IPS-18c (cell line): ENCODE results near the gene C8G.

Experiments used
- H3K4me3 ChIP-seq: 2 replicates; pipeline ENCODE4 v1.7.0; 2013; ENCODE audit warnings: low read depth, mild to moderate bottlenecking, low read length, moderate library complexity; ENCODE audit not compliant: insufficient read depth
- H3K9me3 ChIP-seq: one replicate; pipeline ENCODE4 v1.6.1; 2013; ENCODE audit warnings: mild to moderate bottlenecking, low read length, moderate library complexity; ENCODE audit not compliant: control insufficient read depth, insufficient read depth

Gene C8G

DNA sequence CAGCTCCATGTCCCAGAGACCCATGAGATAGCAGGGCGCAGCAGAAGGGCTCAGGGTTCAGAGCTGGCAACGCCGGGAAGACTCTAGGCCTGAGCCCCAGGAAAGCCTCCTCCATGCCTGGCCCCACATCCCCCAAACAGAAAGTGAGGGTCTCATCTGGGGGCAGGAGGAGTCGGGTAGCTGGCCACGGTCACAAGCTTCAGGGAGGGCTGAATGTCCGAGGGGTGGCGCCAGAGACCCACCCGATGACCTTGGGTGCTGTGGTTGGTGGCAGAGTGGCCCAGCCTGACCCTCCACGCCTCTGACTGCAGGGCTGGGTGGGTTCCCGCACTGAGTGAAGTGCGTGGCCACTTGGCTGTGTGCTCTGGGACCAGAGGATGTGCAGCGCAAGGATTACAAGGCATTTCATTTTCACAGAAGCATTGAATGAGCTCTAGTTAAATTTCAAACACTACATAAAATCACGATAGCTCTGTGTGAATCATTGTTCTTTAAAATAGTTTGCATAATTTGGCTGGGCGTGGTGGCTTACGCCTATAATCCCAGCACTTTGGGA lies 3.0 kb downstream of the C8G start:
- Histone ChIP-seq H3K4me3 (no peak overlapping the region), H3K9me3 (peaks cover 2% of the 10 kb centered on the region)

DNA sequence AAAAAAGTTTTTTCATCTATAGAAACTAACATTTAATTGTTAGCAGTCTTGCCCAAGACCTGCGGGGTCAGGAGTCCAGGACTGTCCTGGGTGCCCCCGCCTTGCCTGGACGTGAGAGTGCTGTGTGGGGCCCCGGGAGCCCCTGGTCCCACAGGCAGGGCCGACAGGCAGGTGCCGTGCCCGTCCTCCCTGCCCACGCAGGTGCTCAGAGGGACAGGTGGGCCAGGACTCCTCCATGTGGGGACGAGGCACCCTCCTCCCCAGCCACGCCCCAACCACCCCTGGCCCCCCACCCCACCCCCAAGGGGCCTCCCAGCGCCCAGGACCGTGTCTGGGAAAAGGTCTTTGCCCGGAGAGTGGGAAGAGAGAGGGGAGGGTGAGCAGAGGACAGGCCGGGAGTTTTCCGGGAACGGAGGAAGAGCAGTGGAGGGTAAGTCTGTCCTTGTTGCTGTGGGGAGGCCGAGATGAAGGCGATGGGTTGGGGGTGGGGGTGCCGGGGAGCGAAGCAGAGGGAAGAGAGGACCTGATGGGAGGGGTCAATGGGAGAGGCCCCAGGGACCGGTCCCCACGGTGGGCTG lies 4.3 kb downstream of the C8G start:
- Histone ChIP-seq H3K4me3 (peak overlapping the region; percentile 71), H3K9me3 (peaks cover 2% of the 10 kb centered on the region)

DNA sequence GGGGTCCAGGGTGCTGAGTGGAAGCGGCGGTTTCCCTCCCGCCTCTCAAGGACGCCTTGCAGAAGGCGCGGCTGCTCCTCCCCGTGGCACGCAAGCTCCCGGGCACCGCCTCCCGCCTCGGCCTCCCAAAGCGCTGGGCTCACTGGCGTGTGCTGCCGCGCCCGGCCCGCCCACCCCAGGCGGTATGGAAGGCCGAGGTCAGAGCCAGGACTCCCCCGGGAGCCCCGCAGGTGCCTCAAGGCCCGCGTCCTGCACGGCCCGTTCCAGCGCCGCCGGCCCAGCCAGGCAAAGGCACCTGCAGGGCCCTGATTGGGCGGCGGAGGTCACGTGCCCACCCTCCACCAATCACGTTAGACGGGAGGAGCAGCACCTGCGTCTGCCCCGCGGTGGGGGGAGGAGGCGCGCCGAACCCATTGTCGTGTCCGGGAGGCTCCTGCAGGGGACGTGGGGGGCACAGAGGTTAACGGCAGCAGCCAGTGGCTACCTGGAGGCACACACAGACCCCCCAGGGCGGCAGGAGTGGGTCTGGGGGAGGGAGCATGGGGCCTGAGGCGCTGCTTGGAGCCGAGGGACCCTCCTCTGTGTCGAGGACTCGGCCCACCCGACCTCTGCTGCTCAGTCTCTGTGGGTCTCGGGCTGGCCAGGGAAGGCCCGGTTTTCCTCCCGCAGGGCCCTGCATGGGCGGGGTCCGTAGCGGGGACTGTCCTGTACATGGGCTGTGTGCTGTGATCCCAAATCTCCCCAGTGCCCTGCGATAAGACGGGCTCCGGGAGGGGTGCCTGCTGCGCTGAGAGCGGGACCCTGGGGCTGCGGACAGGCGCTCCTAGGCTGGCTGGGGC lies 5.0 kb downstream of the C8G start:
- no peaks in the 10 kb centered on the region for H3K9me3 ChIP-seq
- H3K4me3 ChIP-seq = peak overlapping the region; percentile 71

DNA sequence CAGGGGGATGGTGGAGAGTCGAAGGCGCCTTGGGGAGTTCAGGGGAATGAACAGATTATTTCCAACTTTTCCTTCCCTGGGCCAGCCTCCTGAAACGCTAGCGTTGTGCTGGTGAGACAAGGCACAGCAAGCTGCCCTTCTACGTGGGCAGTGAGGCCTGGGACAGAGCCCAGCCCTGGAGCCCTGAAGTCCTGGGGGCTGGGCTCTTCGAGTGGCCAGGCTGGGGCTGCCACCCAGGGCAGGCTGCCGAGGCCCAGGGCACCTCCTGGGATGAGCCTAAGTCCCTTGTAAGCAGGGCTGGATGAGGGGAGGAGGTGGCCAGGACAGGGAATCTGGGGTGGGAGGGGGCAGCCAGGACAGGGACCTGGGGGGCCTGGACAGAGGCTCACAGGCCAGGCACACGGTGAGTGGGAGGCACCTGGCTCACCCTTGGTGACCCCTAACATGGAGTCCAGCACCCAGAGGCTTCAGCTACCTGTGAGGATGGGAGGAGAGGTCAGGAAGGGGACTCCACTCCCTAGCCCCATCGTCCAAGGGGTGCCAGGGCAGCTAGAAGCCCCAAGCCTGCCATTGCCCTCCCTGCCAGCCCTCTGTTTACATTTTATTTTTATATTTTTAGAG lies 5.7 kb downstream of the C8G start:
- peak overlapping the region; percentile 71 for H3K4me3 ChIP-seq

DNA sequence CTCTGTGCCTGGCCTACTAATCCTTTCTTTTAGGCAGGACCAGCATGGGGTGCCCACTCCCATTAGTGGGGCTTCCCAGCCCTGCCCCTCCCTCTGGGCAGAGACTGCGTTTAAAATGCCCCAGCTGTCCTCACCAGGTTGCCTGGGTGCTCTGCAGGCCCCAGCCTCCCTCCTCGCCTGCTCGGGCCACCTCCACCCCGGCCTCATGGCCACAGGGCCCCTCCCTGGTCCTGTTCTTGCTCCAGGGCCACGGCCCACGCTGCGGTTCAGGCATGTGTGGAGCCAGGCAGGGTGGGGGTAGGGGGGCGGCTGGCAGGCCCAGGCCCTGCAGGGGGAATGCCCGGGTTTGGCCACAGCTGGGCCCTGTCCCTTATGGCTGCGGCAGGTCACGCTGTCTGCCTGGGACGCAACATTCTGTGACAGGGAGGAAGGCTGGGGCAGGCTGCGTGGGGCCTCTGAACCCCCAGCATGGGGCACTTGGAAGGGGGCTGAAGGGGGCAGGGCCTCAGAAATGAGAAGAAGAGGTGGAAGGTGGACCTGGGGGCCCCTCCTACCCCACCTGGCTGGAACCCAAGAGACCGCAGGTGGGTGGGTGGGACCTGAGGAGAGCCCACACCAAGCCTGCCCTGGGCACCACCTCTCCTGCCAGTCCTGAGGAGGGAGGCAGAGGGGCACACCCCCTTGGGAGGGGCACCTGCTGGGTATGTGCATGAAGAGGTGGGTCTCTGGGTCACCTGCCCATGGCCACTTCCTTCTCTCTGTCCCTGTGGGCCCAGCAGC lies 6.7 kb downstream of the C8G start, which contains the start of gene LCN12:
Gene LCN12 (plus strand): TSS at position 733 of the 780 bp plus-strand sequence. CDS start 55 bp downstream, outside the sequence.
- Histone ChIP-seq H3K4me3 (no peak within 1 kb of the TSS), H3K9me3 (no peaks in the 10 kb centered on the region)

More for the DNA sequence above, 5.7 kb downstream of the C8G start:
- no peaks in the 10 kb centered on the region for H3K9me3 ChIP-seq

DNA sequence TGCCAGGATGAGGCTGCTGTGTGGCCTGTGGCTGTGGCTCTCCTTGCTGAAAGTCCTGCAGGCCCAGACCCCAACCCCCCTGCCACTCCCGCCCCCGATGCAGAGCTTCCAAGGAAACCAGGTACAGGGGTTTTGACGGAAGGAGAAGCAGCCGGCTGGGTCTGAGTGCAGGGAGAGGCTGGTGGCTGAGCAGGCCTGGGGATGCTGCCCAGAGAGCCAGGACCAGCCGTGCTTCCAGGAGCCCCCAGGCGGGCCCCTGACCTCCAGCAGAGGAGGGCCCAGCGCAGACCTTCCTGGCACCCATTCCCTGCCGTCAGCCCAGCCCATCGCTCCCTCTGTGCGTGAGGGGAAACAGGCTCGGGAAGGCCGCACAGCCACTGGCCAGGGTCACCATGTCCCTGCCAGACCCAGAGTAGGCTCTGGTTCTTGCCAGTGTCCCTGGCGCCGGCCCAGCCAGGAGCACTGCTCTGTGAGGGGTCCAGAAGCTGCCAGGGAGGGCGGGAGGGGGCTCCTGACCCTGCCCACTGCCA lies 7.3 kb downstream of the C8G start:
- Histone ChIP-seq H3K4me3 (no peak overlapping the region), H3K9me3 (no peaks in the 10 kb centered on the region)

DNA sequence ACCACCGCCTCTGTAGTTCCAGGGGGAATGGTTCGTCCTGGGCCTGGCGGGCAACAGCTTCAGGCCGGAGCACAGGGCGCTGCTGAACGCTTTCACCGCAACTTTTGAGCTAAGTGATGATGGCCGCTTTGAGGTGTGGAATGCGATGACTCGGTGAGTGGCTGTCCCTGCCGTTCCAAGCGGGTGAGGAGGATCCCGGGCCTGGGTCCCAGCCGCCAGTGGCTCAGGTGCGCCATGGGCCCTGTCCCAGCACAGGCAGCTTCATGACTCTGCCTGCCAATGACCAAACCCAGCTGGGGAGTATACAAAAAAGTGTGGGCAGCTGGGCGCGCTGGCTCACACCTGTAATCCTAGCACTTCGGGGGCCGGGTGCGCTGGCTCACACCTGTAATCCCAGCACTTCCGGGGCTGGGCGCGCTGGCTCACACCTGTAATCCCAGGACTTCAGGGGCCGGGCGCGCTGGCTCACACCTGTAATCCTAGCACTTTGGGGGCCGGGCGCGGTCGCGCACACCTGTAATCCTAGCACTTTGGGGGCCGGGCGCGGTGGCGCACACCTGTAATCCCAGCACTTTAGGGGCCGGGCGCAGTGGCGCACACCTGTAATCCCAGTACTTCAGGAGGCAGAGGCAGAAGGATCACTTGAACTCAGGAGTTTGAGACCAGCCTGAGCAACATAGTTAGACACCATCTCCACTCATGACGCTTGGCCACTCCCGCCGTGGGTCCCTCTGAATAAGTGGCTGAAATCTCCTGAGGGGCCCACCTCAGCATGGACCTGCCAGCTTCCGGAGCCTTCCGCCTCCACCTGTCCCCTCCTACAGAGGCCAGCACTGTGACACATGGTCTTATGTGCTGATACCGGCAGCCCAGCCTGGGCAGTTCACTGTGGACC lies 8.1 kb downstream of the C8G start:
- H3K9me3 ChIP-seq = no peaks in the 10 kb centered on the region

DNA sequence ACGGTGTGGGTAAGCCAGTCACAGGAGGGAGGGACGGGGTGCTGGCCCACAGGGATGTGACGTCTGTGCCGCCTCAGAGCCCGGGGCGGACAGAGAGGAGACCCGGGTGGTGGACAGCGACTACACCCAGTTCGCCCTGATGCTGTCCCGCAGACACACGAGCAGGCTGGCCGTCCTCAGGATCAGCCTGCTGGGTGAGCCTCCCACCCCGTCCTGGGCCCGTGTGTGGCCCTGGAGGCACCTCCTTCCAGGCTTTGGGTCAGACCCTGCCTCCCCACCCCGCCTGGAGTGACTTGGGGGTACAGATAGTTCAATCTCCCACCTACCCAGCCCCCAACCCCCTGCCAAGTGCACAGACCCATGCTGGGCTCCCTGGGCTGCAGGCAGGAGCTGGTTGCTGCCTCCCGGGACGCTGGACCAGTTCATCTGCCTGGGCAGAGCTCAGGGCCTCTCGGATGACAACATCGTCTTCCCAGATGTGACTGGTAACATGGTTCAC lies 8.8 kb downstream of the C8G start:
- no peaks in the 10 kb centered on the region for H3K9me3 ChIP-seq

More for the DNA sequence above, 8.1 kb downstream of the C8G start:
- H3K4me3 ChIP-seq = no peak overlapping the region

DNA sequence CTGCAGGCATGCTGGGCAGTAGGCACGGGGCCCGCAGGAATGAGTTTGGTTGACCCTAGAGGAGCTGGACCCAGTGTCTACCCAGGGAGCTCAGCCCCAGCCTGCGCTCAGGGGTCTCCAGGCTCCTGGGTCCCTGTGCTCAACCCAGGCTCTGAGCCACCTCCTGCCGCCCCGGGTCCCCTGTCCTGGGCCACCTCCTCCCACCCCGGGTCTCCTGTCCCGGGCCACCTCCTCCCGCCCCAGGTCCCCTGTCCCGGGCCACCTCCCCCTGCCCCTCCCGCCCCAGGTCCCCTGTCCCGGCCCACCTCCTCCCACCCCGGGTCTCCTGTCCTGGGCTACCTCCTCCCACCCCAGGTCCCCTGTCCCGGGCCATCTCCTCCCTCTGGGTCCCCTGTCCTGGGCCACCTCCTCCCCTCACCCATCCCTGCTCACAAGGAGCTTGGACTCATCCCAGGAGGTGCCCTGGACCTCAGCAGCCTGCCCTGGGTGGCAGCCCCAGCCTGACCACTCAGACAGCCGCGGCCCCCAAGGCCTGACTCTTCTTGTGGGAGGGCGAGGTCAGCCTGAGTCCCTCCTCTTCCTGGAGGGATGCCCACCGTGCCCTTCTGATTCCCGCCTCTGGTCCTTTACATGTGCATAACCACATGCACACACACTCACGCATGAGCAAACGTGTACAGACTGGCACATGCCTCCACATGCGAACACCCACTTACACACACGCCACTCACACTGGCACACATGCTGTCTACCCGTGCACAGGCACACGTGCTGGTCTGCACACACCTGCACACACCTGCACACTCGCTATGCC lies 9.4 kb downstream of the C8G start:
- H3K9me3 ChIP-seq = no peaks in the 10 kb centered on the region
- H3K4me3 ChIP-seq = no peak overlapping the region

More for the DNA sequence above, 8.8 kb downstream of the C8G start:
- H3K4me3 ChIP-seq = no peak overlapping the region

DNA sequence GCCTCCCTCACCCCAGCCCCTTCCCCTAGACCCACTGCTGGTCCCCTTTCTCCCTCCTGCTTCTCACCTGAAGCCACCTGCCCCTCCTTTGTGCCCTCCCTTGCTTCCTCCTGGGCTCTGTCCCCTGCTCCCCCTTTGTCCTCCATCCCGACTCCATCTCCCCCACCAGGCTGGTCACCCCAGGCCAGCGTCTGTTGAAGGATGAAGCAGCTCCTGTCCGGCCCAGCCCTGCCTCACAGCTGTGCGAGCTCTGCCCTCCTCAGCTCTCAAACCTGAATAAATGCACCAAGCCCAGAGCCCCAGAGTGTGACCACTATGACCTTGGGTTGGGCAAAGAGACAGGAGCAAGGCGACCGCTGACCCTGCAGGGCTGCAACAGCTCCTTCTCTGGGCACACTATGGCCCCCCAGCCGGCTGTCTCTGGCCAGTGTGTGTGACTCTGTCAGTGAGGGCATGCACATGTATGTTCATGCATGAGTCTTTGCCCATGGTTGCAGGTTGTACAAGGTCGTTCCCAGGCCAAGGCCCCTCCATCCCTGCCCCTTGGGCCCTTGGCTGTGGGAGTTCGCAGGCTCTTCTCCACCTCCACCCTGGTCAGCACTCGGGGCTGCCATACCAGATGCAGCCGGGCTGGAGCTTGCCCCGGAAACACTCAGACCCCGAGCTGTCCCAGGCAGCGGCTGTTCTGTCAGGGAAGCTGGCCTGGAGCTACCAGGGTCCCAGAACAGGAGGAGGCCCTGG lies 10.3 kb downstream of the C8G start:
- no peak overlapping the region for H3K4me3 ChIP-seq

DNA sequence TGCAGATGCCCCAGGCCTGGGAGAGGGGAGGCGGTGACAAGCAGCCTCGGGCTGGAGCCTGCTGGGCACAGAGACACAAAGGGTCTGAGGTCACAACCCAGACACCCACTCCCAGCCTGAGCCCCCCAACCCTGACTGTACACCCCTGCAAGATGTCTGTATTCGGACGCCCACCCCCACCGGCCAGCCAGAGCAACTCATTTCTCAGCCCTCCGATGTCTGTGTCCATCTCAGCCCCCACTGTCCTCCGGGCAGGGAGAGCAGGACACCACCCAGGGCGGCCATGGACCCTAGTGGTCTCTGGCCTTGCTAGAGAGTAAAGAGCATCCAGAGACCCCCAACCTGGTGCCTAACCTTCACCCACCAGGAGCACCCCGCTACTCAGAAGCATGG lies 10.9 kb downstream of the C8G start:
- H3K4me3 ChIP-seq = no peak overlapping the region

More for the DNA sequence above, 10.3 kb downstream of the C8G start:
- no peaks in the 10 kb centered on the region for H3K9me3 ChIP-seq

DNA sequence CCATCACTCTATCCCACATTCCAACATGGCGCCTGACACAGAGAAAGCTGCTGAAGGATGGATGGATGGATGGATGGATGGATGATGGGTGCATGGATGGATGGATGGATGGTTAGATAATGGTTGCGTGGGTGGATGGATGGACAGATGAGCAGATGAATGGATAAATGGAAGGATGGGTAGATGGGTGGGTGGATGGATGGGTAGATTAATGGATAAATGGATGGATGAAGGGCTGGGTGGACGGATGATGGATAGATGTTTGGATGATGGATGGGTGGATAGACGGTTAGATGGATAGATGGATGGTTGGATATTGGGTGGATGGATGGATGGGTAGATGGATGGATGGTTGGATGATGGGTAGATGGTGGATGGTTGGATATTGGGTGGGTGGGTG lies 11.6 kb downstream of the C8G start:
- Histone ChIP-seq H3K4me3 (no peak overlapping the region), H3K9me3 (no peaks in the 10 kb centered on the region)

More for the DNA sequence above, 10.9 kb downstream of the C8G start:
- H3K9me3 ChIP-seq = no peaks in the 10 kb centered on the region

DNA sequence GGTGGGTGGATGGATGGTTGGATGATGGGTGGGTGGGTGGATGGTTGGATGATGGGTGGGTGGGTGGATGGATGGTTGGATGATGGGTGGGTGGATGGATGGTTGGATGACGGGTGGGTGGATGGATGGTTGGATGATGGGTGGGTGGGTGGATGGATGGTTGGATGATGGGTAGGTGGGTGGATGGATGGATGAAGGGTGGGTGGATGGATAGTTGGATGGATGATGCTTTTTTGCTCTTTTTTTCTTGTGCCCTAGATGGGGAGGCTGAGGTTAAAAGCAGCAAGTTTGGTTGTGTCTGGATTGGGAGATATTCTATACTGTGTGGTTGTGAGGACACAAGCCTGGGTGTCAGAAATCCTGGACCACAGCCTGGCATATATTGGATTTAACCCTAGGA lies 12.4 kb downstream of the C8G start:
- Histone ChIP-seq H3K4me3 (no peak overlapping the region), H3K9me3 (no peaks in the 10 kb centered on the region)

DNA sequence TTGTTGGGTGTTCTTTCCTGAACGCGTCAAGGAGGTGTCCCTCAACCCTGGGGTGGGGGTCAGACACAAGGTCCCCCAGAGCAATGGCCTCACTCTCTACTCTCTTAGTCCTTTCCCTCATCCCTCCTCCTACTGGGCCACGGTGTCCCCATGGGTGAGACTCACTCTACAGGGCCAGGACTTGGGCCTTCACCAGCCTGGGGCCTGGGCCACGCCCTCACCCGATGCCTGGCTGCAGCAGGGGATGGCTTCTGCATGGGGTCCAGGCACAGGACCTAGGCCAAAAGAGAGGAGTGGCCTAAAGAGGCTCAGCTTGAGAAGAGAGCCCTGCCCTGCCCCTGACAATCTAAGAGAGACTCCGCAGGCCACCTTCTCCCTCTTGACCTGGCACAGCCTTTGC lies 12.9 kb downstream of the C8G start:
- no peak overlapping the region for H3K4me3 ChIP-seq
- no peaks in the 10 kb centered on the region for H3K9me3 ChIP-seq

DNA sequence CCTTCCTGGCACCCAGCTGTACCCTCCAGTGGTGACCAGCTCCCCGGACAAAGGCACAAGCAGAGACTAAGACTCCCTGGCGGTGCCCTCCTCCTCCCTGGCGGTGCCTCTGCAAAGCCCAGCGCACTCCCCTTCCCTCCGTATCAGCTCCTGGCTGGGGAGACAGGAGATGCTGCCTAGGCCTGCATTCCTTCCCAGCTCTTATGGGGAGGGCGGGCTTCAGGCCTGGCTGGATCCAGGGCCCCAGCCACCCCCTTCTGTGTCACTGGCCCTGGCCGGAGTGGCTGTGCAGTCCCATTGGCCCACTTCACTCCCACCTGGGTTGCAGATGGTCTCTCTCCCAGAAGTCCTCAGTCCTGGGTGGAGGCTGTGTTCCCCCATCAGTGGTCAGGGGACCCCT lies 13.4 kb downstream of the C8G start:
- Histone ChIP-seq H3K4me3 (no peak overlapping the region), H3K9me3 (no peaks in the 10 kb centered on the region)
